ENCODE measurements around the gene MSANTD3.
A peak's percentile ranks its signal among the peaks of the same experiment; 100 is the strongest.

Gene MSANTD3

DNA sequence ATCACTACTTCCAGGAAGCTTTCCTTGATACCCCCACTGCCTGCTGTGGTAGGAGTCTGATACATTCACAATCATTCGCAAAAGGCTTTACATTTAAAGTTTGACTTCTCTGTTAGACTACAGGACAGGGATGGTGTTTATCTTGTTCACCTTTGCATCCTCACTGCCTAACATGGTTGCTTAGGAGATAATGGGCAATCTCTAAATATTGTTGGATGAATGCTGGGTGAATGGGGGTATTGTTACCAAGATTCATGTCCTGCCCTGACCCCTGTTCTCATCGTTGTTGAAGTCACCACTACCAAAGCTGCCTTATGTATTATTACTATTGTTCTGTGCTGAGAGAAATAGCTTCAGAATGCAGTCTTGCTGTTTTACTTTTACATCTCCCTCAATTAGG is 38.3 kb downstream of the MSANTD3 start:
- DNase-seq: peak in 2 of 58 donors; percentile 5 to 32

DNA sequence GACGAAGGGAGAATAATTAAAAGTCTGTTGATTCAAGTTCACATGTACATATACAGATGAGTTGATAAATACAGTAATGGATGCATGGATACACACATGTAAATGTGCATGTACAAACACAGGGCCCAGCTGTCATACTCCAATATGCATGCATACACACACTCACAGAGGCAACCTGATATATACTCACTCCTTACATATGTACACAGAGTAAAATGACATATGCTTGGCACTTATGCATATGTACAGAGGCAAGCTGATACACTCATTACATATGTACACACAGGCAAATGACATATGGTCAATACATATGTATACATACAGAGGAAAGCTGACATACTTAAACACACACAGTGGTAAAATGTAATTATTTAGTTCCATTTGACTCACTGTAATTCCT is 38.8 kb downstream of the MSANTD3 start:
- DNase-seq: no peak

- peak in 4 of 58 donors; percentile 12 to 22 (median 19) for DNase-seq
These were observed 39.4 kb downstream of the MSANTD3 start for GRCh38 chr9:100466171-100466828.

DNA sequence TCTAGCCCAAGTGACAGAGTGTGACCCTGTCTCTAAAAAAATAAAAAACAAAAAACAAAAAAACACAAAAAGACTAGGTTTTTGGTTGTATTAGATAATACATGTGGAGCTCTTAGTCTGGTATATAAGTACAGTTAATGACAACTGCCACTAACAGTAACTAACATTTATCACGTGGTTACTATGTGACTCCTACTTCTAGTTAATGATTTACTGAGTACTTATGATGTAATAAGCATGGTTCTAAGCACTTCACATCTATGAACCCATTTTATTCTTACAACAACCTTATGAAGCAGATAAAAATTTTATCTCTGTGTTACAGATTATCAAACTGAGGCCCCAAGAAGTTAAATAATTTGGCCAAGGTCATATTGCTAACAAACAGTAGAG is 39.9 kb downstream of the MSANTD3 start:
- no peak for DNase-seq

DNA sequence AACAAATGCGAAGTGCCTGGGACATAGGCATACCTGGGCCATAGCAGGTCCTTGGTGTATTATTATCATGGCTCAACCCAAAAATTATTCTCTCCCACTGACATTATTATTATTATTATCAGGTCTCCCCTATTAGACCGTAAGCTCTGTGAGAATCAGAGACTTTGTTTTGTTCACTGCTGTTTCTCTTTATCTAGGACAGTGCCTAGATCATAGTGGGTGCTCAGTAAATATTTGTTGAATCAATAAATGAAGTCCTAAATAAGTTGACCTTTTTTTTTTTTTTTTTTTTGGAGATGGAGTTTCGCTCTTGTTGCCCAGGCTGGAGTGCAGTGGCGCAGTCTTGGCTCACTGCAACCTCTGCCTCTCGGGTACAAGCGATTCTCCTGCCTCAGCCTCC is 41.1 kb downstream of the MSANTD3 start:
- DNase-seq: no peak

GRCh38 chr9:100472268-100472667 is 45.3 kb downstream of the MSANTD3 start:
- no peak for DNase-seq

- DNase-seq: peak in 48 of 58 donors; percentile 16 to 83 (median 56)
These were observed 45.9 kb downstream of the MSANTD3 start, which contains the start of gene TMEFF1 for GRCh38 chr9:100472788-100473275. TSS of gene TMEFF1 (plus strand) at chr9:100473149. CDS start at chr9:100473545, 396 bp downstream.

DNA sequence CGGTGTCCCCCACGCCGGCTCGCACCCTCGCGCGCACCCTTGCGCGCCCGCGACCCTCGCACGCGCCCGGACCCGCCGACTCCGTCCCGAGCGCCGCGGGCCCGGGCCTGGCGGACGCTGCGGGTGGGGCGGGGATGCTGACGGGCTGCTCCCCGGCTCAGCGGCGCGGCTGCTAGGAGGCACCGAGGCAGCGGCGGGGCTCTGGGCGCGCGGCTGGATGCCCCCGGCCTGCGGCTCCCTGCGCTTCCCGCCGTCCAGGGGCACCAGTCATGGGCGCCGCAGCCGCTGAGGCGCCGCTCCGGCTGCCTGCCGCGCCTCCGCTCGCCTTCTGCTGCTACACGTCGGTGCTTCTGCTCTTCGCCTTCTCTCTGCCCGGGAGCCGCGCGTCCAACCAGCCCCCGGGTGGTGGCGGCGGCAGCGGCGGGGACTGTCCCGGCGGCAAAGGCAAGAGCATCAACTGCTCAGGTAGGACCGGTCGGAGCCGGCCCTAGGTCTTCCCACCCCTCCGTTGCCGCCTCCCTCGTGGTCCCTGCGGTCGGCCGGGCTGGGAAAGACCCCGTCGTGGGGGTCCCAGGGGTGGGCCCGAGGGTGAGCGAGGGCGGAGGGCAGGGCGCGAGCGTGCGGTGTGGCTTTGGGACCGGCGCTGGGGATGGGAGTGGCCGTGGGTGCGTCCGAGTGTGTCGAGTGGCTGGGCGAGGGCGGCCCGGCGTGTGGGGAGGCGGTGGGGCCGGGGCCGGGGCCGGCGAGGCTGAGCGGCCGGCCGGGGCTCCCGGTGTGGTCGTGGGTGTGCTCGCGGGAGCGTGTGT is 46.5 kb downstream of the MSANTD3 start:
- peak in 19 of 58 donors; percentile 23 to 68 (median 51) for DNase-seq

DNA sequence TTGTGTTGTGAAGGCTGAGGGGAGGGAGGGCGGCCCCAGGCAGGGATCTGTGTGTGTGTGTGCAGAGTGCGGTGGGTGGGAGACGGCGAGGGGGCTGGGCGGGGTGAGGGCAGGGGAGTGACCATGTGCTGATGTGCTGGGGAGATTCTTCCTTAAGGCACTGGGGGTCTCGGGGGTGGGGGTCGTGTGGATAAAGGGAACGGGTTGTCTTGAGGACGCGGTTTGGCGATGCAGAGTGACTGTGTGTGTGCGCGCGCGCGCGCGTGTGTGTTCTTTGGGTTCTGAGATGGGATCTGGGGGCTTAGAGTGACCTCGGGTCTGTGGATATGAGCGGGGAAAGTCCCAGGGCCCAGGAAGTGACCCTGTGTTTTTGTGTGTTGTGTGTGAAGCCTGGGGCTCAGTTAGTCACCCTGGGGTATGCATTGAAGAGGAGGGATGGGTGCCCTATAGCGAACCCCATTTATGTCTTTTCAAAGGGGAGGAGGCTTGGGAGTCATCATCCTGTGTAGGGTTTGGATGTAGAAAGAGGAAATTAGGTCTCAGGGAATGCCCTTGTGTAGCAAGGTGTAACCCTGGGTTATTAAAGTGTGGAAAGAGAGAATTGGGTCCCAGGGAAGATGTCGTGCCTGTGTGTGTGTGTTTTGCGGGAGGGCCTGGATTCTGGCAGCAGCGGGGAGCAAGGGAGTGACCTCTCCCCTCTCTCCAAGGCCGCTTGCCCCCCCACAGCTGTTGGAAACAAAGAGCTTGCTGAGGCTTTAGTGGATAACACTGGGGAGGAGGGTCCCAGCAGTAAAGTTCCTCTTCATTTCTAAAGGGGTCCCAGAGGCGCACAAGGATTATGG is 47.4 kb downstream of the MSANTD3 start:
- DNase-seq: peak in 23 of 58 donors; percentile 6 to 60 (median 29)

GRCh38 chr9:100474924-100475276 is 48.0 kb downstream of the MSANTD3 start:
- no peak for DNase-seq

DNA sequence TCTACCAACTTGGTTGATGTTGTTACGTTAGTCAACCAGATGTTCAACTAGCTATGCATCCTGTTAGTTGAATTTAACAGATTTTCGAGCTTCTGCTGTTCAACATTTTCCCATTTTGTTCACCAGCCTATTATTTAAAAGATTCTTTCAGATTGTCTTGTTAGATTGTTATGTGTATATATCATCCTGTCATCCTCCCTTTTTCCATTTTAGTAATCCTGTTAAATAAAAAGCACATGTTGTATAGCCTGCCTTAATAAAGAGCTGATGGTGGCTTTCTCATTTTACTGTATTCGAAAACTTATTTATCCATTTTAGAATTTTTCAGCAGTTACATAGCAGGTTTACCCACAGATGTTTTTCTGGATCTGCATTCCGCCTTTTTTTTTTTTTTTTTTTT is 50.3 kb downstream of the MSANTD3 start:
- DNase-seq: no peak

GRCh38 chr9:100478192-100478591 is 51.2 kb downstream of the MSANTD3 start:
- DNase-seq: no peak

- DNase-seq: no peak
These were observed 52.9 kb downstream of the MSANTD3 start for GRCh38 chr9:100479820-100480219.

DNA sequence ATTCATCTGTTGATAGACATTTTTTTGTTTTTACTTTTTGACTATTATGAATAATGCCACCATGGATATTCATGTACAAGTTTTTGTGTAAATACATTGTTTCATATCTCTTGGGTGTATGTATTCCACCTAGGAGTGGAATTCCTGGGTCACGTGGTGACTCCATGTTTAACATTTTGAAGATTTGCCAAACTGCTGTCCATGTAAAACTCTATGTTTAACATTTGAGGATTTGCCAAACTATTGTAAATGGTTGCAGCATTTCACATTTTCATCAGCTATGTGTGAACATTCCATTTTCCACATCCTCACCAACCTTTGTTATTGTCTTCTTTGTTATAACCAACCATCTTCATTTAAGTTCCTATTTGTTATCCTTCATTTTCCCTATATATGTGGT is 58.3 kb downstream of the MSANTD3 start:
- DNase-seq: no peak

DNA sequence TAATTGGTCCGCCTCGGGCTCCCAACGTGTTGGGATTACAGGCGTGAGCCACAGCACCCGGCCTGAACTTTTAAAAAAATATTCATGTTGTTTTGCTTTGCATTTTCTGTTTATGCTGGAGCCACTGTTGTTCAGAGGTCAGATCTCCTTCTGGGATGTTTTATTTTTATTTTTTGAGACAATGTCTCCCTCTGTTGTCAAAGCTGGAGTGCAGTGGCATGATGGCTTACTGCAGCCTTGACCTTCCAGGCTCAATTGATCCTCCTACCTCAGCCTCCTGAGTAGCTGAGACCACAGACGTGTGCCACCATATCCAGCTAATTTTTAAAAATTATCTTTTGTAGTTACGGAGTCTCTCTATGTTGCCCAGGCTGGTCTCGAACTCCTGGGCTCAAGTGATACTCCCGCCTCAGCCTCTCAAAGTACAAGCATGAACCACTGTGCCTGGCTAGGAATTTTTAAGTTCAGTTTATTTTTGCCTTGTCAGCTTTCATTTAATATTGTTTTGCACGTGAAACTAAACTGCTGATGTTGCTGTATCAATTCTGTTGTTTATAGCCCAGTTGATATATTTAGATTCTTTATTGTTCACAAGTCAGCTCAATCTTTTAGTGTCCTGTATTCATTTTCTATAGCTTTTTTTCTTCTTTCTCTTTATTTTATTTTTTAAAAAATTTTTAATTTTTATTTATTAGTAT is 59.7 kb downstream of the MSANTD3 start:
- DNase-seq: no peak

- no peak for DNase-seq
These were observed 61.2 kb downstream of the MSANTD3 start for GRCh38 chr9:100488177-100488576.

- peak in 1 of 58 donors; percentile 7 for DNase-seq
These were observed 62.9 kb downstream of the MSANTD3 start for GRCh38 chr9:100489836-100490235.

DNA sequence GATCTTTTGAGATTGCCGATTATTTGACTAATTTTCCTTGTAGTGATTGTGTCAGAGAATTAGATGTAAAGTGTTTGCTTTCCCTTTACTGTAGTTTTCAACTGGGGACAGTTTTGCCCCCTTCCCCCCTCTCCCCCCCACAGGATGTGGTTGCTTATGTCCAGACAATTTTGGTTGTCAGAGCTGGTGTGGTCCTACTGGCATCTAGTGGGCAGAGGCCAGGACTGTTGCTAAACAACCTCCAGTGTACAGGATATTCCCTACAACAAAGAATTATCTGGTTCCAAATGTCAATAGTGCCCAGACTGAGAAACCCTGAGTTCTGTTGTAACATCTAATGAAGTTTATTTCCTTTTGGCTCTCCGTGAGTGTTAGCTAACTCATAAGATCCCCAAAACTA is 66.0 kb downstream of the MSANTD3 start:
- DNase-seq: peak in 4 of 58 donors; percentile 6 to 21 (median 12)

GRCh38 chr9:100498592-100498991 is 71.6 kb downstream of the MSANTD3 start:
- DNase-seq: no peak

DNA sequence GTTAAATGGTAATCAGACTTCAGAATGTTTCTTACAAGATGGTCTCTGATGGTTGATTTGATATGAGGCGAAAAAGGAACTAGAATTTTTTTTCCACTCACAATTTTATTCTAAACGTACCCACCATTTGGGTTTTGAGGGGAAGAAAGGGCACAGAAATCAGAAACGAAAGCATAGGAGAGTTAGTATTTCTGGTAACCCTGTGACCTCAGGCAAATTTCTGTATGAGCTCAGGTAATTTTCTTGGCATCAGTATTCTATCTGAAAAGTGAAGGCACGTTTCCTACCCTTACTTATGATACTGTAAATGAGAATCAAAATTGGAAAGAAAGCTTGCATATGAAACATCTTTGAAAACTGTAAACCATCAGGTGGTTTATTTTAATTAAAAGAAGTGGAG is 72.5 kb downstream of the MSANTD3 start:
- DNase-seq: no peak

GRCh38 chr9:100499866-100500265 is 72.9 kb downstream of the MSANTD3 start:
- no peak for DNase-seq
